Measurements from ENCODE around the gene SPAG16.

Gene SPAG16

GRCh38 chr2:213411582-213412289 is 127.5 kb downstream of the SPAG16 start:
- DNase-seq = no peak

DNA sequence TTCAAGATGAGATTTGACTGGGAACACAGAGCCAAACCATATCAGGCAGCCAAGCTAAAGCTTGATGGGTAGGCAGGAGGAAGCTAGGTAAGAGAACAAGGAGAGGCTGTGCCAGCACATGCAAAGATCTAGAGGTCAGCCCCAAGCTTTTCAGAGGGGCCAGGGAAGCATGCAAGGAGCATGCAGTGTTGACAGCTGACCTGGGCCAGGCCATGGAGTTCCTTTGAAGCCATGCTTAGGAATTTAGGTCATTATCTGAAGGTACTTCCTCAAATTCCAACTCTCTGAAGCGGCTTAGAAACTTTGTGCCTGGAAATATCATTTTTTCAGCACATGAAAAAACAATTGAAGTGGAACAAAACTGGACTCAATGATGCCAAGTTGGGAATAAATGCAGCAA is 130.8 kb downstream of the SPAG16 start:
- DNase-seq = no peak

GRCh38 chr2:213416832-213417231 is 132.6 kb downstream of the SPAG16 start:
- DNase-seq = no peak

DNA sequence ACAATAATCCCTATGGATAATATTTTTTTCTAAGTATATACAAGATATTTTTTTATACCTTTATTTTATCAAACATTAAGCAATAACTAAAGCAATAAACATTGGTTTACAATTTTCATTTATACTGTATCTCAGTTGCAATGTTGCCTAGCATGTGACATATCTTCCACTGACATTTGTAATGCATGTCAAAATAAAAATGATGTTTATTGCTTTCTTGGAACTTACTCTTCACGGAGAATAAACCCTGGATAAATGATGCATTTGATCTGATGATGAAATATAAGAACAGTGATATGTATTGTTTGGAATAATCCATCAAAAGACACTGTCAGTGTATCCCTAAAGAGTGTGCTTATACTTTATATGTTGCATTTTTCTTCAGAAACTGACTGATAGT is 135.7 kb downstream of the SPAG16 start:
- DNase-seq = no peak

- no peak for DNase-seq
Observed at GRCh38 chr2:213420828-213421385, 136.6 kb downstream of the SPAG16 start.

GRCh38 chr2:213422211-213422610 is 137.9 kb downstream of the SPAG16 start:
- no peak for DNase-seq

DNA sequence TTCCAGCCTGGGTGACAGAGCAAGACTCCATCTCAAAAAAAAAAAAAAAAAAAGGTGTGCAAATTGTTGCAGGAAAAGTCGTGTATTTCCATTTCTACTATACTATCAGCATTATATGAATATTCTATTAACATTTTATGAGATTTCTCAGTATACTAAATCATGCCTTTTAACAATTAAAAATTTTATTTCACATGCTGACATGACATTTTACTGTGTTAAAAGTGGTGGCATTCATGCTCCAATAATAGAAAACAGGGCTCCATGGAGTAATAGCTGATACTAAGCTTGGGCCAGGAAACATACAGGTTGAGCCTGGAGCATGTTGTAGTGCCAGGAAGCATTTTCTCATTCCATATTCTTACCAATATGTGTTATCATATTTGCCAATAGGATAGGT is 141.4 kb downstream of the SPAG16 start:
- no peak for DNase-seq

GRCh38 chr2:213429516-213429915 is 145.3 kb downstream of the SPAG16 start:
- no peak for DNase-seq

DNA sequence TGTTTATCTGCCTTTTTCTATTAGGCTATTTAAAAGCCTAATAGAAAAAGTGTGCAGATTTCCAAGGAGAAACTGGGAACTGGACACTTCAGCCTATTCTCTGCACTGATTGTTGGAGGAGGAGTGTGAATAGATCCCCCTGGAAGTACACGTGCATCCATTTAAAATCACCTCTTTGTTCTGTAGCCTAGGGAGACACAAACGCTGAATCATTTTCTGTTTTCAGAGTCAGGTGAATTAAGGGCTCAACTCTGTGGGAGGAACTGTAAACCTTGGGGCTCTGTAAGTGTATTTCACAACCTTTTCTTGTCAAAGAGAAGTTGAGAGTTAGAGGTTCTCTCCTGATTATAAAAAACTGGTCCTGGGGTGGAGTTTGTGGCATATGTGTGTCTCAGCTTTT is 159.7 kb downstream of the SPAG16 start:
- DNase-seq = no peak

DNA sequence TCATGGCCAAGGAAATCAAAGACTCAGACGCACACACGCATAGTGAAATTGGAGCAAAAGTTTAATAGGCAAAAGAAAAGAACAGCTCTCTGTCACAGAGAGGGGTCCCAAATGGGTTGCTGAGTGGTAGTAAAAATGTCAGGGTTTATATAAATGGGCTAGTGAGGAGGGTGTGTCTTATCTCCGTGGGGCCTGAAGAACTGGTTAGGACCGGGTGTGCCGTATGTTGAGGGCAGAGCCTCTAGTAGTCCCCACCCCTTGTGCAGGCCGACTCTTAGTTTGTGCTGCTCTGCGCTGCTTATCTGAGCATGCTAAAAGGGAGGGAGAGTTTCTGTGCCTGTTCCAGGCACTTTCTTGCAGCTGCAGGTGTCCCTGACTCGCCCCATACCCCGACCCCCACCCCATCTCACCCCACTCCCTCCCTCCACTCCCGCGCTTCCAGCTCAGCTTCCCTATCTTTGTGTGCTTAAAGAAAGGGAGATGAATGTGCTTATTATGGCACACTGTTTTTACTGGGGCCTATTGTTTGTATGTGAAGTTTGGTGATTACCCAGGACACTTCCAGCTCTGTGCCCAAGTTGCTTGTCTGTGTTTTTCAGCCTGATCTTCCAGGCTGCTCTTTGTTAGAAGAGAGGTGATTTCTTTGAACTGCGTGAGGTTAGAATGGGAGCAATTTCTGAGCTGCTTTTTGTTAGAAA is 167.4 kb downstream of the SPAG16 start:
- DNase-seq = no peak

- no peak for DNase-seq
Observed at GRCh38 chr2:213455316-213456008, 171.2 kb downstream of the SPAG16 start.

DNA sequence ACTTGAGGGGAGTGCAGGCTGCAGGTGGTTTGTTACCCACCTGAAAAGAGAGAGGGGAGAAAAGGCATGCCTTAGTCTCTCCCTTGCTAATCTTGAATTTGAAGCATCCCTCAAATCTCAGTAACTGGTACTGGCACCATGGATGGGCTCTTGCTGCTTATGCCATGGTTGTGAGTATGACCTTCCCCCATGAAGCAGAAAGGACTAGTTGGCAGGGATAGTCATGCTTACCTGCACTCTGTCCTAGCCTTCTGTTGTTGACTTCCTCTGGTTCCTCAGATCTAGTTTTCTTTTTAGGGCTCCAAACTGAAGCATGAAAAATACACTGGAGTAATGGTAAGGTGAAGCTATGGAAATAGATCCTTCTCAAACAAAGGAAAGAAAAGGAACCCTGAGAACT is 191.2 kb downstream of the SPAG16 start:
- DNase-seq = no peak

GRCh38 chr2:213476641-213477040 is 192.4 kb downstream of the SPAG16 start:
- DNase-seq = no peak

DNA sequence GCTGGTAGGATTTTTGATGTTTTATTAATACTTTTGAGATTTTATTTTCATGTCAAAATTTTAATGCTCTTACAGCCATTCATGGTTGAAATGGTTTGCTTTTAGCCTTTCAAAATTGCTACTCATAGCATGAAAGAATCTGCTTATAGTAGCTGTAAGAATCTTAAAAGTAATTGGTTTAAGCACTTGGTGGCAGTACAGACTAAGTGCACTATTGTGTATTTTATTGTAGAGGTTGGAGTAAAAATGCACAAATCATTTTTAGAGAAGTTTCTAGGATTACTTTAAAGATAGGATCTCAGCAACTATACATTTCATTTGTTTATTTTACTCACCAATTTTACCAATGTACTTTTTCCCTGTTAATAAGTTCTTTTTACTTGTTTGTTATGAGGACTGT is 205.8 kb downstream of the SPAG16 start:
- no peak for DNase-seq

DNA sequence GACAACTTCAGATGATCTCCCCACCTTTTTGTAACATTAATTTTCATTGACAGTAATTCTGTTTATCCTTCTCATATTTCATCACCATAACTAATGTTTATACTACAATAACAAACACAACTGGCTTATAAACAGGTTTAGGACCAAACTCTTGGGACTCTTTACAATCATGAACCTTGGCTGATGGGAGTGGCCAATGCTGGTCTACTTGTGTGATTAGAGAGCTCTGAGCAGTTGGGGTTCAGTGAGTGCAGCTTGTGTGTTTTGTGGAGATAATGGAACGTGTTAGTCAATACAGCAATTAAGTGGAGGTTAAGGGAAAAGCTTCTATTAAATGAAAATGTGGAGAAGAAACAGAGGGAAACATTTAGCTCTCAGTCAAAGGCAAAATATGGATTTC is 207.1 kb downstream of the SPAG16 start:
- no peak for DNase-seq

- DNase-seq = no peak
Observed at GRCh38 chr2:213496226-213496625, 212.0 kb downstream of the SPAG16 start.

GRCh38 chr2:213500881-213501280 is 216.6 kb downstream of the SPAG16 start:
- no peak for DNase-seq

DNA sequence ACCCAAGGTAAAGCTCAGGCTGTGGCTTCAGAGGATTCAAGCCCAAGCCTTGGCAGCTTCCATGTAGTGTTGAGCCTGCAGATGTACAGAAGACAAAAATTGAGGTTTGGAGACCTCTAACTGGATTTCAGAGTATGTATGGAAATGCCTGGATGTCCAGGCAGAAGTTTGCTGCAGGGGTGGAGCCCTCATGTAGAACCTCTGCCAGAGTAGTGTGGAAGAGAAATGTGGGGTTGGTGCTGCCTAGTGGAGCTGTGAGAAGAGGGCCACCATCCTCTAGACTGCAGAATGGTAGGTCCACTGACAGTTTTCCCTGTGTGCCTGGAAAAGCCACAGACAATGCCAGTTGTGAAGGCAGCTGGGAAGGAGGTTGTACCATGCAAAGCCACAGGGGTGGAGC is 239.9 kb downstream of the SPAG16 start:
- DNase-seq = no peak

DNA sequence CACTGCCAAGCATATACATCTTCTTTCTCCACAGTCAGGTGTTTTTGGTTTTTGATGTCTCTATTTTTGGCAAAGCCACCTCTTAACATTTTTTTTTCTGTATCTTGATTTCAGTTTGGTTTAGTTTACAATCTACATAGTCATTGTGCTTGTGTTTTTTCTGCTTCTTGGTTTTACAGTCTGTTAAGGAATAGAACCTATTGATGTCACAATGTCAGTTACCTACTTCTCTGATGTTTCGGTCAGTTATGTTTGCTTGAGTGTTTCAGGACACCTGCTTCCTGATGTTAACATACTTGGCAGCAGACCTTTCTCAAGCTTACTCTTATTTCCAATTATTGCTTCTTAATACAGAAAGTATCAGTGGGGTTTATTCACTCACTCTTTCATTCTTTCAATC is 253.3 kb downstream of the SPAG16 start:
- DNase-seq = no peak

- no peak for DNase-seq
Observed at GRCh38 chr2:213544940-213545339, 260.7 kb downstream of the SPAG16 start.

GRCh38 chr2:213545481-213545880 is 261.2 kb downstream of the SPAG16 start:
- no peak for DNase-seq

DNA sequence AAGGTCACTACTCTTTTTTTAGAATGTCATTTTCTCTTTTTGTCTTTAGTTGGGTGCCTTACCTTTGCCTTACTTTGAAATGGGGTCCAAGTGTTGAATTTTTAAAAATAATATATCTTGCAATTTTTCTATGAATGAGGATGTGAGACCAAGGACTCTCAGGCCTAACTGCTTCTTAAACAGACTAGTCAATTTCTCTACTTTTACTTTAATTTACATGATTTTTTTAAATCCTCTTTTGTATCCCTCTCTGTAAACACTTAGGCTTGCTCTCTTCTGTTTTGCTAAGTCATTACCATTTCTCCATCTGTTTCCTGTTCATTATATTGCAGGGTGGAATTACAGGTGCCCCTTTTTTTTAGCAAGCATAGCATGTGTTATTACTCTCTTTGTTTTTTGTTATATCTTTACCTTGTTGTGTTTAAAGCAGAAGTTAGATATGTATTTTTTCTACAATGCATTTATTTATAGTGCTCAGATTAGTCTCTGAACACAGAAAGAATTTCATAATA is 261.8 kb downstream of the SPAG16 start:
- no peak for DNase-seq

GRCh38 chr2:213551526-213551925 is 267.3 kb downstream of the SPAG16 start:
- no peak for DNase-seq

GRCh38 chr2:213559053-213559452 is 274.8 kb downstream of the SPAG16 start:
- no peak for DNase-seq

Data from stimulated activated CD4-positive, alpha-beta T cell treated with anti-CD3 and anti-CD28 coated beads, Interleukin-1b, Interleukin-23, amount 100 ng/mL, for 48 hours (primary cell).